GM20000 (cell line): ENCODE results near the gene RAPGEF1.

Source experiments
- DNase-seq: peaks from one replicate; pipeline ENCODE4 v3.0.0; 2012; ENCODE audit warnings: low spot score
- CTCF ChIP-seq: IDR thresholded peaks from 2 replicates; pipeline ENCODE4 v1.5.1; 2012; ENCODE audit warnings: mild to moderate bottlenecking, control low read depth; ENCODE audit errors: extremely low read depth, missing control alignments

RAPGEF1 gene

GRCh38 chr9:131661568-131662288, 78.1 kb downstream of the RAPGEF1 start:
- DNase-seq = peak; percentile 50
- TF ChIP-seq CTCF = no peak

- no peak for TF ChIP-seq CTCF
- no peak for DNase-seq
Observed at GRCh38 chr9:131660466-131661405, 79.1 kb downstream of the RAPGEF1 start.

- no peak for DNase-seq
- TF ChIP-seq CTCF = no peak
Observed at GRCh38 chr9:131658377-131659129, 81.3 kb downstream of the RAPGEF1 start.

- TF ChIP-seq CTCF = no peak
- DNase-seq = no peak
Observed at GRCh38 chr9:131657940-131658339, 81.9 kb downstream of the RAPGEF1 start.

- no peak for TF ChIP-seq CTCF
Observed at GRCh38 chr9:131657456-131657855, 82.4 kb downstream of the RAPGEF1 start.

GRCh38 chr9:131657037-131657377, 82.9 kb downstream of the RAPGEF1 start:
- no peak for DNase-seq
- no peak for TF ChIP-seq CTCF

More at GRCh38 chr9:131657456-131657855, 82.4 kb downstream of the RAPGEF1 start:
- no peak for DNase-seq
